H9 (cell line): ENCODE results near the gene YKT6. TPM values are rescaled to one million over a fixed set of nuclear protein-coding genes. Genes with fewer than 3 reads are reported as not detected.

Experiments used
- DNase-seq: peaks from one replicate; pipeline ENCODE4 v3.0.0-alpha.2; 2017
- H2AFZ ChIP-seq: one replicate; pipeline ENCODE4 v1.6.1; 2013; ENCODE audit warnings: mild to moderate bottlenecking, low read length, control low read depth, moderate library complexity
- H2AK5ac ChIP-seq: 2 replicates; pipeline ENCODE4 v1.6.1; 2013; ENCODE audit warnings: low read length, control low read depth, mixed read lengths; ENCODE audit not compliant: insufficient read length
- H2BK120ac ChIP-seq: one replicate; pipeline ENCODE4 v1.6.1; 2013; ENCODE audit warnings: low read depth, mild to moderate bottlenecking, low read length, control low read depth, inconsistent platforms; ENCODE audit not compliant: poor library complexity, severe bottlenecking
- H2BK12ac ChIP-seq: 2 replicates; pipeline ENCODE4 v1.6.1; 2013; ENCODE audit warnings: low read length, control low read depth, mixed read lengths, low read depth; ENCODE audit not compliant: insufficient read length
- H2BK15ac ChIP-seq: 2 replicates; pipeline ENCODE4 v1.6.1; 2013; ENCODE audit warnings: low read depth, low read length, control low read depth
- H2BK20ac ChIP-seq: one replicate; pipeline ENCODE4 v1.6.1; 2013; ENCODE audit warnings: low read depth, mild to moderate bottlenecking, low read length, control low read depth, inconsistent platforms; ENCODE audit not compliant: poor library complexity, severe bottlenecking
- H2BK5ac ChIP-seq: 2 replicates; pipeline ENCODE4 v1.6.1; 2013; ENCODE audit warnings: low read length, control low read depth, mixed read lengths; ENCODE audit not compliant: insufficient read length
- H3K14ac ChIP-seq: 2 replicates; pipeline ENCODE4 v1.6.1; 2013; ENCODE audit warnings: low read length, control low read depth; ENCODE audit not compliant: insufficient read depth
- H3K18ac ChIP-seq: 2 replicates; pipeline ENCODE4 v1.6.1; 2013; ENCODE audit warnings: low read depth, mild to moderate bottlenecking, mixed read lengths, low read length, control low read depth; ENCODE audit not compliant: insufficient read length
- H3K23ac ChIP-seq: 2 replicates; pipeline ENCODE4 v1.6.1; 2013; ENCODE audit warnings: low read length, control low read depth, mixed read lengths, low read depth; ENCODE audit not compliant: insufficient read length
- H3K23me2 ChIP-seq: 2 replicates; pipeline ENCODE4 v1.6.1; 2013; ENCODE audit warnings: low read depth, mild to moderate bottlenecking, mixed read lengths, low read length, control low read depth; ENCODE audit not compliant: insufficient read length, poor library complexity, severe bottlenecking
- H3K27ac ChIP-seq: 2 replicates; pipeline ENCODE4 v1.5.1; 2013; ENCODE audit warnings: low read length, control low read depth, mixed read lengths, low read depth; ENCODE audit not compliant: insufficient read length
- H3K27me3 ChIP-seq: 2 replicates; pipeline ENCODE4 v1.6.1; 2013; ENCODE audit warnings: low read length, control low read depth, inconsistent platforms; ENCODE audit not compliant: insufficient read depth
- H3K4ac ChIP-seq: 2 replicates; pipeline ENCODE4 v1.6.1; 2013; ENCODE audit warnings: low read depth, mild to moderate bottlenecking, control low read depth, inconsistent platforms, low read length, moderate library complexity
- H3K4me1 ChIP-seq: 2 replicates; pipeline ENCODE4 v1.6.1; 2013; ENCODE audit warnings: low read length, control low read depth, inconsistent platforms; ENCODE audit not compliant: insufficient read depth
- H3K4me2 ChIP-seq: 2 replicates; pipeline ENCODE4 v1.6.1; 2013; ENCODE audit warnings: low read length, control low read depth, mixed read lengths; ENCODE audit not compliant: insufficient read length, insufficient read depth
- H3K56ac ChIP-seq: 2 replicates; pipeline ENCODE4 v1.6.1; 2013; ENCODE audit warnings: low read depth, mild to moderate bottlenecking, mixed read lengths, low read length, control low read depth; ENCODE audit not compliant: insufficient read length
- H3K79me1 ChIP-seq: 2 replicates; pipeline ENCODE4 v1.6.1; 2013; ENCODE audit warnings: low read depth, mild to moderate bottlenecking, moderate library complexity, low read length, control low read depth, inconsistent platforms; ENCODE audit not compliant: insufficient read depth, poor library complexity, severe bottlenecking
- H3K79me2 ChIP-seq: 2 replicates; pipeline ENCODE4 v1.6.1; 2013; ENCODE audit warnings: low read length, control low read depth, inconsistent platforms; ENCODE audit not compliant: insufficient read depth
- H3K9ac ChIP-seq: 2 replicates; pipeline ENCODE4 v1.6.1; 2013; ENCODE audit warnings: low read length, control low read depth, mixed read lengths; ENCODE audit not compliant: insufficient read length; ENCODE audit errors: extremely low read depth
- H3K9me3 ChIP-seq: one replicate; pipeline ENCODE4 v1.6.1; 2013; ENCODE audit warnings: low read depth, low read length, inconsistent platforms; ENCODE audit not compliant: control insufficient read depth
- H3T11ph ChIP-seq: one replicate; pipeline ENCODE4 v1.6.1; 2013; ENCODE audit warnings: mild to moderate bottlenecking, low read length, control low read depth, inconsistent platforms
- H4K20me1 ChIP-seq: one replicate; pipeline ENCODE4 v1.6.1; 2013; ENCODE audit not compliant: control insufficient read depth, insufficient read length, insufficient read depth
- H4K5ac ChIP-seq: 2 replicates; pipeline ENCODE4 v1.6.1; 2013; ENCODE audit warnings: low read depth, mild to moderate bottlenecking, mixed read lengths, low read length, control low read depth; ENCODE audit not compliant: insufficient read length
- H4K8ac ChIP-seq: replicated peaks from 2 replicates; pipeline ENCODE4 v1.6.1; 2013; ENCODE audit warnings: low read length, control low read depth, mixed read lengths, low read depth; ENCODE audit not compliant: insufficient read length
- H4K91ac ChIP-seq: 2 replicates; pipeline ENCODE4 v1.6.1; 2013; ENCODE audit warnings: low read depth, mild to moderate bottlenecking, moderate library complexity, mixed read lengths, low read length, control low read depth; ENCODE audit not compliant: insufficient read length
- H3K27ac Mint-ChIP-seq, 3 experiments: 2 replicates in 2 of 3; 3 replicates in 1 of 3; pipeline ENCODE4 v1.8.0; 2020 to 2021; ENCODE audit warnings: mixed read lengths in 3 of 3, mild to moderate bottlenecking in 1 of 3, moderate library complexity in 1 of 3
- H3K27me3 Mint-ChIP-seq: 2 replicates; pipeline ENCODE4 v1.8.0; 2021; ENCODE audit warnings: low read depth, mild to moderate bottlenecking, moderate library complexity, mixed read lengths
- H3K36me3 Mint-ChIP-seq, 3 experiments: 2 replicates in 2 of 3; 3 replicates in 1 of 3; pipeline ENCODE4 v1.8.0; 2020 to 2021; ENCODE audit warnings: low read depth in 3 of 3, mixed read lengths in 3 of 3; ENCODE audit not compliant: insufficient read depth in 1 of 3
- H3K4me1 Mint-ChIP-seq, 2 experiments: 2 replicates each; pipeline ENCODE4 v1.8.0; 2020; ENCODE audit warnings: mixed read lengths in 2 of 2
- H3K4me3 Mint-ChIP-seq, 2 experiments: 2 replicates in 1 of 2; 3 replicates in 1 of 2; pipeline ENCODE4 v1.8.0; 2020 to 2021; ENCODE audit warnings: mild to moderate bottlenecking in 2 of 2, mixed read lengths in 2 of 2, moderate library complexity in 1 of 2
- H3K9me3 Mint-ChIP-seq, 2 experiments: 2 replicates in 1 of 2; 3 replicates in 1 of 2; pipeline ENCODE4 v1.8.0; 2020; ENCODE audit warnings: mild to moderate bottlenecking in 2 of 2, mixed read lengths in 2 of 2, moderate library complexity in 1 of 2
- CTCF ChIP-seq: fragments of 200-600 bp; sonication (generic); conservative IDR thresholded peaks from 3 replicates; pipeline ENCODE4 v1.8.0; 2021; ENCODE audit warnings: antibody characterized with exemption, mild to moderate bottlenecking
- WGBS: extraction: QIAGEN DNeasy Blood & Tissue Kit; methylation state at CpG from one replicate; pipeline ENCODE4 v1.1.7; 2013; ENCODE audit warnings: missing lambda C conversion rate, low lambda C conversion rate, mixed read lengths; ENCODE audit not compliant: insufficient read length; ENCODE audit errors: extremely low coverage; 5-methylcytosine and 5-hydroxymethylcytosine counted together
- total RNA-seq: library from RNA; stranded (reverse); gene quantifications from 2 replicates; pipeline ENCODE4 v1.2.1, GENCODE V29; 2021

YKT6 gene
- total RNA-seq, 1 experiment from 2014 or later: 104 TPM

- H2AFZ ChIP-seq: no peak overlapping the region
- H3K9me3 ChIP-seq: no peaks in the 10 kb centered on the region
- no peaks in the 10 kb centered on the region for H3K23me2 ChIP-seq
- H3K14ac ChIP-seq: no peak overlapping the region
- H2BK5ac ChIP-seq: no peak overlapping the region
- no peak overlapping the region for H3T11ph ChIP-seq
- TF ChIP-seq CTCF: no peak
- H3K36me3 Mint-ChIP-seq: no peaks in the 10 kb centered on the region
- no peaks in the 10 kb centered on the region for H3K27me3 ChIP-seq
- WGBS: no CpG with 5 or more reads among the region's 12 CpGs
- H2BK15ac ChIP-seq: no peak overlapping the region
- no peak overlapping the region for H2AK5ac ChIP-seq
- no peak overlapping the region for H3K18ac ChIP-seq
- H3K4me2 ChIP-seq: no peak overlapping the region
- no peak overlapping the region for H3K27ac ChIP-seq
- no peaks in the 10 kb centered on the region; the same call in none of the 2 replicates for H3K27me3 Mint-ChIP-seq
- no peaks in the 10 kb centered on the region for H3K79me2 ChIP-seq
- H4K8ac ChIP-seq: no peak overlapping the region
- no peak overlapping the region for H3K4ac ChIP-seq
- no peak overlapping the region for H4K5ac ChIP-seq
- no peak for DNase-seq
- H2BK12ac ChIP-seq: no peak overlapping the region
- no peak overlapping the region for H3K27ac Mint-ChIP-seq
- no peaks in the 10 kb centered on the region for H3K79me1 ChIP-seq
- H3K56ac ChIP-seq: no peak overlapping the region
- no peak overlapping the region for H3K23ac ChIP-seq
- no peak overlapping the region for H2BK20ac ChIP-seq
- H3K9me3 Mint-ChIP-seq: peaks cover 4 to 8% of the 10 kb centered on the region in 2 experiments; a peak in 4 of 5 replicates
- H3K4me1 ChIP-seq: no peaks in the 10 kb centered on the region
- H3K9ac ChIP-seq: no peak overlapping the region
- no peak overlapping the region for H3K4me3 Mint-ChIP-seq
- no peak overlapping the region for H4K91ac ChIP-seq
- H3K4me1 Mint-ChIP-seq: no peaks in the 10 kb centered on the region
- no peaks in the 10 kb centered on the region for H4K20me1 ChIP-seq
- no peak overlapping the region for H2BK120ac ChIP-seq
Observed at GRCh38 chr7:44251881-44252280, 51.1 kb downstream of the YKT6 start.
